Measurements from ENCODE around the gene GPR137. TPM values are rescaled to one million over a fixed set of nuclear protein-coding genes. Genes with fewer than 3 reads are reported as not detected.

Gene GPR137
- total and polyA plus RNA-seq, 7 experiments from 2014 or later: 4.9 to 45.9 (median 30.8) TPM

- DNase-seq (no peak), ATAC-seq (no peak)
- Histone ChIP-seq H3K27me3 (ENCODE audit: control insufficient read depth in 2 of 2, insufficient read depth in 2 of 2, low read length in 2 of 2) (no peaks in the 10 kb centered on the region), H3K4me3 (ENCODE audit: low read length) (no peak overlapping the region), H3K4me1 (ENCODE audit: control insufficient read depth in 2 of 2, insufficient read depth in 2 of 2, low read length in 2 of 2) (peaks cover 9 to 12% of the 10 kb centered on the region in 2 donors), H3K9me3 (ENCODE audit: control insufficient read depth in 2 of 3, low read length in 3 of 3) (no peaks in the 10 kb centered on the region), H3K27ac (ENCODE audit: low read depth, low read length) (no peak overlapping the region), H3K36me3 (ENCODE audit: control insufficient read depth in 2 of 3, insufficient read depth in 3 of 3, low read length in 3 of 3) (peaks cover 0 to 8% (median 0%) of the 10 kb centered on the region in 3 experiments)
- Mint-ChIP-seq H3K36me3 (peaks cover 0 to under 1% (median 0%) of the 10 kb centered on the region in 5 donors), H3K4me1 (peaks cover 0 to 33% (median 11%) of the 10 kb centered on the region in 7 donors), H3K9me3 (peaks cover 0 to 2% (median 0%) of the 10 kb centered on the region in 11 donors), H3K4me3 (no peak overlapping the region), H3K27ac (no peak overlapping the region), H3K27me3 (peaks cover 0 to 3% (median 0%) of the 10 kb centered on the region in 5 donors)
- CTCF ChIA-PET: interaction anchor here (1.0 kb wide), 1 partner anchor 50 kb away, joined by 3 read pairs; no protein-coding TSS in a partner anchor
- POLR2A ChIA-PET: interaction anchor here (1.4 kb wide), 1 partner anchor 13 kb away, joined by 5 read pairs; the partner anchor contains the start of gene FKBP2
- intact Hi-C loops (cut with micrococcal nuclease): no loop called here
Observed at GRCh38 chr11:64254326-64254725, 31.3 kb upstream of the GPR137 start.

GRCh38 chr11:64255135-64256128 is 30.2 kb upstream of the GPR137 start:
- intact Hi-C loops (cut with micrococcal nuclease): no loop called here
- Mint-ChIP-seq H3K27me3 (peaks cover 0 to 3% (median 0%) of the 10 kb centered on the region in 5 donors), H3K27ac (no peak overlapping the region), H3K4me3 (no peak overlapping the region), H3K4me1 (peaks cover 0 to 28% (median 7%) of the 10 kb centered on the region in 7 donors), H3K9me3 (peaks cover 0 to 2% (median 0%) of the 10 kb centered on the region in 11 donors), H3K36me3 (peaks cover 0 to 7% (median 0%) of the 10 kb centered on the region in 5 donors)
- H3K36me3 ChIP-seq (ENCODE audit: control insufficient read depth in 2 of 3, insufficient read depth in 3 of 3, low read length in 3 of 3): peaks cover 0 to 8% (median 0%) of the 10 kb centered on the region in 3 experiments
- ATAC-seq (no peak), DNase-seq (no peak)
- POLR2A ChIA-PET: interaction anchor here (1.2 to 1.4 kb wide), 2 partner anchors 13 to 14 kb away, joined by 4 to 5 read pairs; partner anchors contain the start of gene FKBP2
- H3K4me3 ChIP-seq (ENCODE audit: low read length): no peak overlapping the region
- CTCF ChIA-PET: interaction anchor here (0.8 to 0.9 kb wide), 2 partner anchors 49 to 51 kb away, joined by 3 read pairs; partner anchors contain the start of gene FERMT3
- H3K27me3 ChIP-seq (ENCODE audit: control insufficient read depth in 2 of 2, insufficient read depth in 2 of 2, low read length in 2 of 2): no peaks in the 10 kb centered on the region
- H3K9me3 ChIP-seq (ENCODE audit: control insufficient read depth in 2 of 3, low read length in 3 of 3): no peaks in the 10 kb centered on the region
- H3K4me1 ChIP-seq (ENCODE audit: control insufficient read depth in 2 of 2, insufficient read depth in 2 of 2, low read length in 2 of 2): peaks cover 9 to 12% of the 10 kb centered on the region in 2 donors
- H3K27ac ChIP-seq (ENCODE audit: low read depth, low read length): no peak overlapping the region

GRCh38 chr11:64256300-64256699 is 29.3 kb upstream of the GPR137 start:
- no peak overlapping the region for H3K4me3 Mint-ChIP-seq
- DNase-seq: no peak
- CTCF ChIA-PET: no interaction called here
- no peak overlapping the region for H3K27ac ChIP-seq (ENCODE audit: low read depth, low read length)
- no peak for ATAC-seq
- peaks cover 0 to 7% (median 0%) of the 10 kb centered on the region in 5 donors for H3K36me3 Mint-ChIP-seq
- H3K9me3 Mint-ChIP-seq: peaks cover 0 to 2% (median 0%) of the 10 kb centered on the region in 11 donors
- H3K27ac Mint-ChIP-seq: no peak overlapping the region
- intact Hi-C loops (cut with micrococcal nuclease): no loop called here
- no peaks in the 10 kb centered on the region for H3K9me3 ChIP-seq (ENCODE audit: control insufficient read depth in 2 of 3, low read length in 3 of 3)
- H3K36me3 ChIP-seq (ENCODE audit: control insufficient read depth in 2 of 3, insufficient read depth in 3 of 3, low read length in 3 of 3): peaks cover 0 to 8% (median 0%) of the 10 kb centered on the region in 3 experiments
- peaks cover 7 to 9% of the 10 kb centered on the region in 2 donors for H3K4me1 ChIP-seq (ENCODE audit: control insufficient read depth in 2 of 2, insufficient read depth in 2 of 2, low read length in 2 of 2)
- POLR2A ChIA-PET: interaction anchor here (1.2 kb wide), 1 partner anchor 13 kb away, joined by 4 read pairs; no protein-coding TSS in a partner anchor
- no peaks in the 10 kb centered on the region for H3K27me3 ChIP-seq (ENCODE audit: control insufficient read depth in 2 of 2, insufficient read depth in 2 of 2, low read length in 2 of 2)
- H3K27me3 Mint-ChIP-seq: no peaks in the 10 kb centered on the region
- H3K4me3 ChIP-seq (ENCODE audit: low read length): no peak overlapping the region
- H3K4me1 Mint-ChIP-seq: peaks cover 0 to 25% (median 7%) of the 10 kb centered on the region in 7 donors

GRCh38 chr11:64258356-64258755 is 27.3 kb upstream of the GPR137 start:
- H3K4me3 Mint-ChIP-seq: no peak overlapping the region
- Histone ChIP-seq H3K4me3 (ENCODE audit: low read length) (no peak overlapping the region), H3K27ac (ENCODE audit: low read depth, low read length) (no peak overlapping the region), H3K9me3 (ENCODE audit: control insufficient read depth in 2 of 3, low read length in 3 of 3) (no peaks in the 10 kb centered on the region), H3K36me3 (ENCODE audit: control insufficient read depth in 2 of 3, insufficient read depth in 3 of 3, low read length in 3 of 3) (peaks cover 0 to 11% (median 0%) of the 10 kb centered on the region in 3 experiments), H3K27me3 (ENCODE audit: control insufficient read depth in 2 of 2, insufficient read depth in 2 of 2, low read length in 2 of 2) (no peaks in the 10 kb centered on the region), H3K4me1 (ENCODE audit: control insufficient read depth in 2 of 2, insufficient read depth in 2 of 2, low read length in 2 of 2) (no peaks in the 10 kb centered on the region)
- peaks cover 0 to 11% (median 0%) of the 10 kb centered on the region in 7 donors for H3K4me1 Mint-ChIP-seq
- ChIA-PET CTCF (no interaction called here), POLR2A (interaction anchor here (0.6 to 2.2 kb wide), 4 partner anchors 9 to 1768 kb away, joined by 3 to 8 read pairs (median 4); partner anchors contain the start of genes CATSPER1 and SF1)
- H3K9me3 Mint-ChIP-seq: no peaks in the 10 kb centered on the region
- no peak overlapping the region for H3K27ac Mint-ChIP-seq
- intact Hi-C loops (cut with micrococcal nuclease): no loop called here
- no peak for ATAC-seq
- peaks cover 0 to 7% (median 2%) of the 10 kb centered on the region in 5 donors for H3K36me3 Mint-ChIP-seq
- no peaks in the 10 kb centered on the region for H3K27me3 Mint-ChIP-seq
- no peak for DNase-seq

GRCh38 chr11:64258946-64259532 is 26.6 kb upstream of the GPR137 start:
- intact Hi-C loops (cut with micrococcal nuclease): no loop called here
- Mint-ChIP-seq H3K4me3 (no peak overlapping the region), H3K36me3 (peaks cover 0 to 7% (median 2%) of the 10 kb centered on the region in 5 donors), H3K27me3 (no peaks in the 10 kb centered on the region), H3K27ac (no peak overlapping the region), H3K4me1 (peaks cover 0 to 9% (median 0%) of the 10 kb centered on the region in 7 donors), H3K9me3 (no peaks in the 10 kb centered on the region)
- no peaks in the 10 kb centered on the region for H3K27me3 ChIP-seq (ENCODE audit: control insufficient read depth in 2 of 2, insufficient read depth in 2 of 2, low read length in 2 of 2)
- no peaks in the 10 kb centered on the region for H3K4me1 ChIP-seq (ENCODE audit: control insufficient read depth in 2 of 2, insufficient read depth in 2 of 2, low read length in 2 of 2)
- H3K4me3 ChIP-seq (ENCODE audit: low read length): no peak overlapping the region
- H3K27ac ChIP-seq (ENCODE audit: low read depth, low read length): no peak overlapping the region
- CTCF ChIA-PET: interaction anchor here (0.7 kb wide), 1 partner anchor 55 kb away, joined by 4 read pairs; no protein-coding TSS in a partner anchor
- peaks cover 0 to 11% (median 0%) of the 10 kb centered on the region in 3 experiments for H3K36me3 ChIP-seq (ENCODE audit: control insufficient read depth in 2 of 3, insufficient read depth in 3 of 3, low read length in 3 of 3)
- no peak for DNase-seq
- ATAC-seq: no peak
- H3K9me3 ChIP-seq (ENCODE audit: control insufficient read depth in 2 of 3, low read length in 3 of 3): no peaks in the 10 kb centered on the region
- POLR2A ChIA-PET: interaction anchor here (2.2 kb wide), 1 partner anchor 10 kb away, joined by 8 read pairs; no protein-coding TSS in a partner anchor

GRCh38 chr11:64259533-64260067 is 26.0 kb upstream of the GPR137 start:
- Histone ChIP-seq H3K4me3 (ENCODE audit: low read length) (no peak overlapping the region), H3K27ac (ENCODE audit: low read depth, low read length) (no peak overlapping the region), H3K4me1 (ENCODE audit: control insufficient read depth in 2 of 2, insufficient read depth in 2 of 2, low read length in 2 of 2) (no peaks in the 10 kb centered on the region), H3K36me3 (ENCODE audit: control insufficient read depth in 2 of 3, insufficient read depth in 3 of 3, low read length in 3 of 3) (peaks cover 0 to 11% (median 0%) of the 10 kb centered on the region in 3 experiments), H3K27me3 (ENCODE audit: control insufficient read depth in 2 of 2, insufficient read depth in 2 of 2, low read length in 2 of 2) (no peaks in the 10 kb centered on the region), H3K9me3 (ENCODE audit: control insufficient read depth in 2 of 3, low read length in 3 of 3) (no peaks in the 10 kb centered on the region)
- H3K27me3 Mint-ChIP-seq: no peaks in the 10 kb centered on the region
- ChIA-PET CTCF (no interaction called here), POLR2A (interaction anchor here (0.6 kb wide), 1 partner anchor 448 kb away, joined by 4 read pairs; no protein-coding TSS in a partner anchor)
- intact Hi-C loops (cut with micrococcal nuclease): no loop called here
- H3K4me1 Mint-ChIP-seq: peaks cover 0 to 9% (median 0%) of the 10 kb centered on the region in 7 donors
- DNase-seq (no peak), ATAC-seq (no peak)
- no peaks in the 10 kb centered on the region for H3K9me3 Mint-ChIP-seq
- no peak overlapping the region for H3K4me3 Mint-ChIP-seq
- peaks cover 0 to 7% (median 2%) of the 10 kb centered on the region in 5 donors for H3K36me3 Mint-ChIP-seq
- no peak overlapping the region for H3K27ac Mint-ChIP-seq
